ENCODE measurements around the gene LTA. TPM values are rescaled to one million over a fixed set of nuclear protein-coding genes. Genes with fewer than 3 reads are reported as not detected.
A peak's percentile ranks its signal among the peaks of the same experiment; 100 is the strongest.

LTA gene
- total and polyA plus RNA-seq, 2 donors (not counting 1 experiment from before 2014, with no cell fraction given): 8.6 to 8.8 TPM

GRCh38 chr6:31580438-31580740 lies 8.3 kb downstream of the LTA start:
- intact Hi-C loops (cut with micrococcal nuclease): loop anchor here (1.0 to 2.0 kb wide), 2 partner anchors 22 to 29 kb away; no protein-coding TSS in a partner anchor
- ATAC-seq (ENCODE audit: low read depth) (no peak), DNase-seq (no peak)
- H4K20me1 ChIP-seq (ENCODE audit: control insufficient read depth, insufficient read depth, low read length, poor library complexity, severe bottlenecking): peaks cover 33% of the 10 kb centered on the region
- POLR2A ChIA-PET: interaction anchor here (0.6 to 42.6 kb wide), 9 partner anchors 4 to 934 kb away, joined by 3 to 1450 read pairs (median 7); partner anchors contain the start of genes ATP6V1G2, DDX39B, LSM2 and LST1
- H3K4me1 ChIP-seq (ENCODE audit: control insufficient read depth in 2 of 2, insufficient read depth in 2 of 2, low read length in 2 of 2): peaks cover 66 to 83% of the 10 kb centered on the region in 2 donors
- CTCF ChIA-PET: interaction anchor here (0.8 to 35.3 kb wide), 8 partner anchors 15 to 252 kb away, joined by 3 to 2241 read pairs (median 6); partner anchors contain the start of genes ATP6V1G2, DDX39B, LST1 and LTA
- peak overlapping the region; percentile 88 for H3K4me2 ChIP-seq (replicated peaks; ENCODE audit: low read depth, low read length, poor library complexity, severe bottlenecking)
- 32% methylated on average over 11 of the region's 11 CpGs for WGBS (ENCODE audit: insufficient coverage)
- Mint-ChIP-seq H3K4me3 (peak overlapping the region; percentile 98), H3K4me1 (peaks cover 82% of the 10 kb centered on the region), H3K27ac (peak overlapping the region; percentile 99), H3K27me3 (no peaks in the 10 kb centered on the region), H3K9me3 (ENCODE audit: insufficient read depth) (no peaks in the 10 kb centered on the region)
- no peak for TF ChIP-seq EZH2 (IDR thresholded peaks at IDR 0.05; ENCODE audit: borderline replicate concordance, insufficient read depth, low read depth, low read length, poor library complexity, severe bottlenecking)
- no peak for TF ChIP-seq CTCF (IDR thresholded peaks at IDR 0.05)
- H3K9ac ChIP-seq (ENCODE audit: low read length): peak overlapping the region; percentile 97
- H2AFZ ChIP-seq (ENCODE audit: insufficient read depth, low read depth, low read length, poor library complexity, severe bottlenecking): peak overlapping the region; percentile 55
- H3K27ac ChIP-seq (ENCODE audit: low read length in 2 of 2): peak overlapping the region; percentile 95 to 97
- peaks cover 79% of the 10 kb centered on the region for H3K79me2 ChIP-seq (ENCODE audit: control insufficient read depth, insufficient read depth, low read length)
- no peaks in the 10 kb centered on the region for H3K27me3 ChIP-seq (replicated peaks in 1 of 4; ENCODE audit: control extremely low read depth in 1 of 4, control insufficient read depth in 3 of 4, insufficient read depth in 4 of 4, low read length in 3 of 4)
- peak overlapping the region; percentile 51 to 100 (median 85) for H3K4me3 ChIP-seq (ENCODE audit: control extremely low read depth in 1 of 5, extremely low read depth in 1 of 5, insufficient read depth in 1 of 5, low read depth in 2 of 5, low read length in 4 of 5)
- H3K36me3 ChIP-seq (replicated peaks in 1 of 2; ENCODE audit: control extremely low read depth in 1 of 2, control insufficient read depth in 1 of 2, extremely low read depth in 1 of 2, insufficient read depth in 2 of 2, low read length in 1 of 2): peaks cover 2 to 39% of the 10 kb centered on the region in 2 experiments
- H3K9me3 ChIP-seq (ENCODE audit: control extremely low read depth in 1 of 3, control insufficient read depth in 2 of 3, insufficient read depth in 1 of 3, low read length in 2 of 3): no peaks in the 10 kb centered on the region

- Histone ChIP-seq H3K27ac (ENCODE audit: low read length in 2 of 2) (peak overlapping the region; percentile 95 to 97), H3K27me3 (replicated peaks in 1 of 4; ENCODE audit: control extremely low read depth in 1 of 4, control insufficient read depth in 3 of 4, insufficient read depth in 4 of 4, low read length in 3 of 4) (no peaks in the 10 kb centered on the region), H2AFZ (ENCODE audit: insufficient read depth, low read depth, low read length, poor library complexity, severe bottlenecking) (peak overlapping the region; percentile 55), H3K79me2 (ENCODE audit: control insufficient read depth, insufficient read depth, low read length) (peaks cover 74% of the 10 kb centered on the region), H3K4me3 (ENCODE audit: control extremely low read depth in 1 of 5, extremely low read depth in 1 of 5, insufficient read depth in 1 of 5, low read depth in 2 of 5, low read length in 4 of 5) (peak overlapping the region; percentile 83 to 100 (median 96)), H3K4me1 (ENCODE audit: control insufficient read depth in 2 of 2, insufficient read depth in 2 of 2, low read length in 2 of 2) (peaks cover 71 to 83% of the 10 kb centered on the region in 2 donors), H3K4me2 (replicated peaks; ENCODE audit: low read depth, low read length, poor library complexity, severe bottlenecking) (peak overlapping the region; percentile 88), H3K9me3 (ENCODE audit: control extremely low read depth in 1 of 3, control insufficient read depth in 2 of 3, insufficient read depth in 1 of 3, low read length in 2 of 3) (no peaks in the 10 kb centered on the region), H4K20me1 (ENCODE audit: control insufficient read depth, insufficient read depth, low read length, poor library complexity, severe bottlenecking) (peaks cover 29% of the 10 kb centered on the region), H3K36me3 (replicated peaks in 1 of 2; ENCODE audit: control extremely low read depth in 1 of 2, control insufficient read depth in 1 of 2, extremely low read depth in 1 of 2, insufficient read depth in 2 of 2, low read length in 1 of 2) (peaks cover 2 to 39% of the 10 kb centered on the region in 2 experiments), H3K9ac (ENCODE audit: low read length) (peak overlapping the region; percentile 97)
- peak; percentile 89 for DNase-seq
- Mint-ChIP-seq H3K9me3 (ENCODE audit: insufficient read depth) (no peaks in the 10 kb centered on the region), H3K4me3 (peak overlapping the region; percentile 98), H3K27ac (peak overlapping the region; percentile 99), H3K27me3 (no peaks in the 10 kb centered on the region), H3K4me1 (peaks cover 82% of the 10 kb centered on the region)
- WGBS (ENCODE audit: insufficient coverage): under 1% methylated on average over 62 of the region's 62 CpGs
- TF ChIP-seq CTCF (IDR thresholded peaks at IDR 0.05) (peak; percentile 99), EZH2 (IDR thresholded peaks at IDR 0.05; ENCODE audit: borderline replicate concordance, insufficient read depth, low read depth, low read length, poor library complexity, severe bottlenecking) (no peak)
- ATAC-seq (ENCODE audit: low read depth): peak; percentile 62
- intact Hi-C loops (cut with micrococcal nuclease): loop anchor here (1.0 to 2.0 kb wide), 4 partner anchors 9 to 30 kb away; partner anchors contain the start of gene LTA
- ChIA-PET POLR2A (interaction anchor here (0.7 to 42.6 kb wide), 9 partner anchors 4 to 226 kb away, joined by 3 to 1450 read pairs (median 6); partner anchors contain the start of genes ATP6V1G2, BAG6, DDX39B and LSM2), CTCF (interaction anchor here (0.8 to 35.3 kb wide), 8 partner anchors 14 to 252 kb away, joined by 3 to 2241 read pairs (median 6); partner anchors contain the start of genes ATP6V1G2, DDX39B, LST1 and LTA)
Measured at GRCh38 chr6:31580807-31581433, 8.8 kb downstream of the LTA start.

Measured in B cell (primary cell).